T-helper 1 cell treated with Interleukin-12 subunit alpha and Interleukin-12 subunit beta and Interleukin-4 antibody, amounts not matched to agents 30 μg/mL and 1 μg/mL, for 36 hours (primary cell): ENCODE results near the gene NDOR1.

Source experiments
- H3K27ac Mint-ChIP-seq: one replicate; pipeline ENCODE4 v1.8.0; 2021; ENCODE audit warnings: mild to moderate bottlenecking, mixed read lengths
- H3K27me3 Mint-ChIP-seq: one replicate; pipeline ENCODE4 v1.8.0; 2021; ENCODE audit warnings: low read depth, mixed read lengths
- H3K36me3 Mint-ChIP-seq: one replicate; pipeline ENCODE4 v1.8.0; 2021; ENCODE audit warnings: low read depth, mixed read lengths
- H3K4me1 Mint-ChIP-seq: one replicate; pipeline ENCODE4 v1.8.0; 2021; ENCODE audit warnings: low read depth, mixed read lengths
- H3K4me3 Mint-ChIP-seq: one replicate; pipeline ENCODE4 v1.8.0; 2021; ENCODE audit warnings: mild to moderate bottlenecking, moderate library complexity, mixed read lengths
- H3K9me3 Mint-ChIP-seq: one replicate; pipeline ENCODE4 v1.8.0; 2021; ENCODE audit warnings: mixed read lengths

Gene NDOR1

DNA sequence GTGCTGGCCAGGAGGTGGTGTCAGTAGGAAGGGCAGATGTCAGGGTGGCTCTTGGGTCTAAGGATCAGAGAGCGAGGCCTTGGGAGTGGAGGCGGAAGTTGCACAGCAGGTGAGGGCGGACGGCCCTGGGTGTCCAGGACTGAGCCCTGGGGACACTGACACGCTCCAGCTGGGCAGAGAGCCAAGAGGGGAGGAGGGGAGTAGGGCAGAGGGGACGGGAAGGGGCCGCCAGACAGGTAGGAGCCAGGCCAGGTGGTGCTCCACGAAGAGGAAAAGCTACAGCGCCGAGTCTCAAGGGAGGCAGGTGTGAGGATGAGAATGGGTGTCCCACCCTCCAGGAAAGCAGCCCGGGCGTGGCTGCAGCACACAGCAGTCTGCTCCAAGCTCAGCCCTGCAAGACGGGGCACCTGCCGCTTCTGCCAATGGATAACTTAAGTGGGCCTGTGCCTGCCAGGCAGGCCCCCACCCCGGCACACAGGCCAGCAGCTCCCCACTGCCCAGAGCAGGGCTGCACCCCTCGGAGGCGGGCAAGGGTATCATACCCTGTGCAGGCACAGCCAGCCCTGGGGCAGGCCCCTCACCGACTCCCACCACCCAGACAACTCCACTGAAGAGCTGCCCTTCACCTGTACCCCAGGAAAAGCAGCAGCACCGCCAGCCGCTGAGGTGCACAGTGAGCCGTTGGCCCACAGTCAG, 9.8 kb upstream of the NDOR1 start:
- Mint-ChIP-seq H3K27ac (no peak overlapping the region), H3K27me3 (no peaks in the 10 kb centered on the region), H3K9me3 (no peaks in the 10 kb centered on the region), H3K36me3 (peaks cover 6% of the 10 kb centered on the region), H3K4me1 (peaks cover 2% of the 10 kb centered on the region), H3K4me3 (no peak overlapping the region)

DNA sequence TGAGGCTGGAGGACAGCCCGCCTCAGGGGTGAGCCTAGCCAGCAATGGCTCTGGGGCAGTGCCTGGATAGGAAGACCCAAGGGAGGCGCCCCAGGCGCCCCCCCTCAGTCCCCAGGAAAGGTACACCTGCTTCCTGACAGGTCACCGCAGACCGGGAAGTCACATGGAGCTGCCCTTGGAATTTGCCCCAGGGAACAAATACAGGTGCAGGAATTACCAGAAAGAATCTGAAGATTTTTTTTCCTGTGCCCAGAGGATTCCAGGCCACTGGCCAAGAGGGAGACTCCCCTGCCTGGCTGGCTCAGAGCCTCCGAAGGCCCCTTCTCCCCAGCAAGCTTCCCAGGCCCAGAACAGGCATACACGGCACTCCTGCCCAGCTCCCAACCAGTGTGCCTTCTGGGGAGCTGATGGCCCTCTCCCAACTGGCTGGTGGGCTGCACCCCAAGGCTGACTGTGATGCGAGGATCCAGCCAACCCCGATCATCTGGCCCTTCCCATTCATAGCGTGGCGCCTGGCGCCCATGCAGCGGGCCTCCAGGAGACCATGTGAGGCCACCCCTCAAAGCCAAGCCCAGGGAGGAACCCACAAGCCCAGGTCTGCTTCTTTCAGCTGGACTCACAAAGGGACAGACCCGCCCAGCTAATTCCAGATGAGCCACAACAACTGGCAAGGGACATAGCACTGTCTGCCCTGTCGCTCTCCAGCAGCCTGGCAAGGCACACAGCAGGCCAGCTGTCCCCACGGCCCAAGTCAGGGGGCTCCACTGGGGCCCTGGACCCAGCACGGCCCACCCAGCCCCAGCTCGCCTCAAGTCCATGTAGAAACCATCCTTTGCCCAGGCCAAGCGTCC, 7.2 kb upstream of the NDOR1 start:
- Mint-ChIP-seq H3K27ac (no peak overlapping the region), H3K4me1 (peaks cover 9% of the 10 kb centered on the region), H3K4me3 (peak overlapping the region; percentile 34), H3K36me3 (no peaks in the 10 kb centered on the region), H3K9me3 (no peaks in the 10 kb centered on the region), H3K27me3 (no peaks in the 10 kb centered on the region)

DNA sequence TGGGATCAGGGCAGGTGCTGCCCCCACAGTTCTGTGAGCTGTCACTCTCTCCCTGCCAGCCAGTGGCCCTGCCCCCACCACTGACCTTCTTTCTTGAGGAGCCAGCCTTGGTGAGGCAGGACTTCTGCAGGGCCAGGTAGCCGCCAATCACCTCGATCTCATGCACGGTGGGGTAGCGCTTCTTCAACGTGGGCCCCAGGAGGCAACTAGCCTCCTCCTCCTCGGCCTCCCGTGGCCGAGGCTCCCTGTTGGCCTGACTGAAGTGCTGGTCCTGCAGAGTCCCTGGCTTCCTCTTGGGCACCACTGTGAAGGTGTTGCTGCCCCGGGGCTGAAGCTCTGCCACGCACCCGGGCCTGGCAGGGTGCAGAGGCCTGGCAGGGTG, 6.6 kb upstream of the NDOR1 start:
- H3K4me1 Mint-ChIP-seq, result peaks cover 9% of the 10 kb centered on the region
- H3K36me3 Mint-ChIP-seq, result no peaks in the 10 kb centered on the region
- no peaks in the 10 kb centered on the region for H3K9me3 Mint-ChIP-seq
- H3K27ac Mint-ChIP-seq, result no peak overlapping the region
- no peaks in the 10 kb centered on the region for H3K27me3 Mint-ChIP-seq
- H3K4me3 Mint-ChIP-seq, result no peak overlapping the region

DNA sequence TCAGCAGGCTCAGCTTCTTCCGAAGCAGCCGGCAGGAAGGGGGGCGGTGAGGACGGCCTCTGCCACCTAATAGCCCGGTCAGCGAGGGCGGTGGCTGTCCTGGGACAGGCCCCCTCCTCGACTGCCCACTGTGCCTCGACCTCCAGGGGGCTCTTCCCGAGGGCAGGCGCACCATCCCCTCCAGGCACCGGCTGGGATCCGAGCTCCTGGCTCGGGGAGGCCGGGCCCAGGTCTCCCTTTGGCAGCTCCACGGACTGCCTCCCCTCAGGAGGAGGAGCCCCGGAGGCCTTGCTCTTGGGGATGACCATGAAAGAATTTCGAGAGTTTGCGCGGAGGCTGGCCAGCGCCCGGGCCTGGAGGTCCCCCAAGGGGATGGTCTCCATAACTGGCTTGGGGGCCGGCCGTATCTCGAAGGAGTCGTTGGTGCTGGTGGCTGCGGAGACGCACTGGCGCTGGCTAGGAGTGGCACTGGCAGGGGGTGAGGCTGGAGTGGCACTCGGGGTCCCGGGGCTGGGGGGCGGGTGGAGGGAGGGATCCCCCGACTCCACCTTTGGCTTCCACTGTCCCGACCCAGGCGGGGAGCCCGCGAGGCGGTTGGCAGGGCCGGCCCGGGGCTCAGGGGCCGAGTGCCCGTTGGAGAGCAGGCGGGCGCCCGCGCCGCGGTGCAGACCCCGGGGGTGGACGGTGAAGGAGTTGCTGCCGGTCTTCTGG, 5.9 kb upstream of the NDOR1 start:
- Mint-ChIP-seq H3K27me3 (no peaks in the 10 kb centered on the region), H3K4me3 (peak overlapping the region; percentile 79), H3K4me1 (peaks cover 14% of the 10 kb centered on the region), H3K9me3 (no peaks in the 10 kb centered on the region), H3K36me3 (no peaks in the 10 kb centered on the region), H3K27ac (peak overlapping the region; percentile 59)

DNA sequence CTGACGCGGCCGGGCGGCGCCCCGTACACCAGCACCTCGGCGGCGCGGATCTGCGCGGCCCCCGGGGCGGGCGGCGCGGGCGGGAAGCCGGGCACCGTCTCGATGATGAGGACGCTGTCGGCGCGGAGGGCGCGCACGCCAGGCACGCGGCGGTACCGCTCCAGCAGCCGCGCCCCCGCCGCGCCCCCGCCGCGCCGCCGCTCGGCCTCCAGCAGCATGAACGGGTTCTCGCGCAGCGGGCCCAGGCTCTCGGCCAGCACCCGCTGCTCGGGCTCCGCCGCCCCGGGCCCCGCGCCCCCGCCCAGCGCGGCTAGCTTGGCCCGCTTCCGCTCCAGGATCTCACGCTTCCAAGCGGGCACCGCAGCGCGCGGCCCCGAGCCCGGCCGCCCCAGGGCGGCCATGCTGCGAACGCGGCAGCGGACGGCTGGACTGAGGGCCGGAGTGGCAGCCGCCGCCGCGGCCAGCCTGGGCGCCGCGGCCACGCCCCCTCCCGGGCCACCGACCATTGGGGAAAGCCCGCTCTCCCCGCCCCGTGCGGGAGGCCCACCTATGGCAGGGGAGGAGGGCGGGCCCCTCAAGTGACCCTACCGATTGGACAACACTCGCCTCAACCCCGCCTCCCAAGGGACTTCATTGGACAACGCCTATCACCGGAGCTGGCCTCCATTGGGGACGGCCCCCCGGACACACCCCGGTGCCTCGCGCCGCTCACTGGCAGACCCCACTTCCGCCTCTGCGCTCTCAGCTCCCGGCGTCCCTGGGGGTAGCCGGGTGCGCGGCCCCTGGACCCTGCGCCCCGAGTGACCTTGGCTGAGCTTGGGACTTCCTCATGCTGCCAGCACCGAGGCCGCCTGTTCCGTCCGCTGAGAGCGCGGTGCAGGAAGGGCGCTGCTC, 4.9 kb upstream of the NDOR1 start, which contains the start of gene TPRN:
TSS of gene TPRN (minus strand) at position 431 of the 894 bp plus-strand sequence. CDS start at position 401, 30 bp downstream.
- Mint-ChIP-seq H3K27ac (peak within 1 kb of the TSS; percentile 70), H3K27me3 (no peaks in the 10 kb centered on the region), H3K4me1 (peaks cover 17% of the 10 kb centered on the region), H3K4me3 (peak within 1 kb of the TSS; percentile 79), H3K36me3 (no peaks in the 10 kb centered on the region), H3K9me3 (no peaks in the 10 kb centered on the region)

DNA sequence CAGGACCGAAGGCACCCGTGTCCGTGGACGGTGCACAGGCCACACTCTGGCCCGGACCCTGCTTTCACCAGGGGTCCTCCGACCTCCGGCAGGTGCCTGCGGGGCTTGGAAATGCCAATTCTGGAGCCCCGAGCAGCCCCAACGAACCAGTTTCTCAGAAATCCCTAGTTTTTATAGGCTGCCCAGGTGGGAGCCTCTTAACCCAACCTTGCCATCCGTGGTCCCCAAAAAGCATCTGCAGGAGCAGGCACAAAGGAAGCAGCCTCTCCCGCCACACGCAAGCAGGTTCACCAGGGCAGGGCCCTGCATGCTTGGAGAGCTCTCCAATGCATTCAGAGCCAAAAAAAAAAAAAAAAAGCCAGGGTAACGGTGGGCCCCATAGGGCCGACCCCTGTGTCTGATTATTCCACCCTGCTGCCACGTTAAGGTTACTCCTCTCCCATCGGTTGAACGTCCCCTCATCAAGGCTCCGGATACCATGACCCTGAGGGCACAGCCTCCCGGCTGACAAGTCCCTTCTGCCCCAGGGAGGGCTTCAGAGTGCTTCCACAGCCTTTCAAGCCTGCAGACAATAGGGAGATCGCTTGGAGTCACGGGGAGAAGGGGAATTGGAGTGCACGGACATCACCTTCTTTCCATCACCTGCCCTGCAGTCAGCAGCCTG, 4.2 kb upstream of the NDOR1 start:
- no peaks in the 10 kb centered on the region for H3K27me3 Mint-ChIP-seq
- peak overlapping the region; percentile 70 for H3K27ac Mint-ChIP-seq
- H3K4me3 Mint-ChIP-seq, result peak overlapping the region; percentile 79
- H3K36me3 Mint-ChIP-seq, result no peaks in the 10 kb centered on the region
- H3K9me3 Mint-ChIP-seq, result no peaks in the 10 kb centered on the region
- peaks cover 20% of the 10 kb centered on the region for H3K4me1 Mint-ChIP-seq

DNA sequence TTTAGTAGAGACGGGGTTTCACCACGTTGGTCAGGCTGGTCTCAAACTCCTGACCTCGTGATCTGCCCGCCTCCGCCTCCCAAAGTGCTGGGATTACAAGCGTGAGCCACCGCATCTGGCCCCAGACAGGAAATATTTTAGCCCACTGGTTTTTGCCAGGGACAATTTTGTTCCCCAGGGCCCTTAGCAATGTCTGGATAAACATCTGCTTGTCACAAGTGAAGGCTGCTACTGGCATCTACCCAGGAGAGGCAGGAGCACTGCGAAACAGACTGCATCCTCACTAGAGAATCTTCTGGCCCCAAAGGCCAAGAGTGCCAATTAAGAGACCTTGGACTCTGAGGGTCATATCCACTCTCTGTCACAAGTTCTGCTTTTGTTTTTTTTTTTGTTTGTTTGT, 2.5 kb upstream of the NDOR1 start:
- H3K4me1 Mint-ChIP-seq, result peaks cover 33% of the 10 kb centered on the region
- H3K36me3 Mint-ChIP-seq, result peaks cover 13% of the 10 kb centered on the region
- H3K4me3 Mint-ChIP-seq, result no peak overlapping the region
- H3K27me3 Mint-ChIP-seq, result no peaks in the 10 kb centered on the region
- no peak overlapping the region for H3K27ac Mint-ChIP-seq
- no peaks in the 10 kb centered on the region for H3K9me3 Mint-ChIP-seq

DNA sequence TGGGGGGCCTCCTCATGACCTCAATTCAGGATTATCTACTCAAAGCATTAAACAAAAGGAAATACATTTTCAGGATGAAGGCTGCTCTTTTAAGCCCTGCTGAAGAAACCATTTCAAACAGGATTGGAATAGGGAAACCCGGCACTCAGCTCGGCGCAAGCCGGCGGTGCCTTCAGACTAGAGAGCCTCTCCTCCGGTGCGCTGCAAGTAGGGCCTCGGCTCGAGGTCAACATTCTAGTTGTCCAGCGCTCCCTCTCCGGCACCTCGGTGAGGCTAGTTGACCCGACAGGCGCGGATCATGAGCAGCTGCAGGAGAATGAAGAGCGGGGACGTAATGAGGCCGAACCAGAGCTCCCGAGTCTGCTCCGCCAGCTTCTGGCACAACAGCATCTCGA, 772 bp upstream of the NDOR1 start:
- peaks cover 31% of the 10 kb centered on the region for H3K4me1 Mint-ChIP-seq
- H3K9me3 Mint-ChIP-seq, result no peaks in the 10 kb centered on the region
- H3K27me3 Mint-ChIP-seq, result no peaks in the 10 kb centered on the region
- peak overlapping the region; percentile 94 for H3K4me3 Mint-ChIP-seq
- H3K36me3 Mint-ChIP-seq, result peaks cover 20% of the 10 kb centered on the region
- peak overlapping the region; percentile 93 for H3K27ac Mint-ChIP-seq

DNA sequence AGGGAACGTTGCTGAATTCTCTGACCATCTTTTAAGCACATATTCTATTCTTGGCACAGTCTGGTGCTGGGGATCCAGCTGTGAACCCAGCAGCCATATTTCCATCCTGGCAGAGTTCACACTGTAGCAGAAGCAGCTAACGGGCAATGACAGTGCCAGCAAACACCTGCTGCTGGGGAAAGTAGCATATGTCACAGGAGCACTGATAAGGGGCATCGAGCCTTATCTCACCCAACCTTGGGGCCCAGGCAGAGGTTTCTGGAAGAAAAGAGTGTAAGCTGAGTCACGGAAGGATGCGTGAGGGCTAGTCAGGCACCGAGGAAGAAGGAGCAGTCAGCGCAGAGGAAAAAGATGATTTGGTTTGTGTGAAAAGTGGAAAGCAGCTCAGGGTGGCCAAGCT, 1.1 kb downstream of the NDOR1 start:
- H3K9me3 Mint-ChIP-seq, result no peaks in the 10 kb centered on the region
- H3K36me3 Mint-ChIP-seq, result peaks cover 20% of the 10 kb centered on the region
- peak overlapping the region; percentile 93 for H3K27ac Mint-ChIP-seq
- peaks cover 29% of the 10 kb centered on the region for H3K4me1 Mint-ChIP-seq
- H3K4me3 Mint-ChIP-seq, result peak overlapping the region; percentile 94
- no peaks in the 10 kb centered on the region for H3K27me3 Mint-ChIP-seq

DNA sequence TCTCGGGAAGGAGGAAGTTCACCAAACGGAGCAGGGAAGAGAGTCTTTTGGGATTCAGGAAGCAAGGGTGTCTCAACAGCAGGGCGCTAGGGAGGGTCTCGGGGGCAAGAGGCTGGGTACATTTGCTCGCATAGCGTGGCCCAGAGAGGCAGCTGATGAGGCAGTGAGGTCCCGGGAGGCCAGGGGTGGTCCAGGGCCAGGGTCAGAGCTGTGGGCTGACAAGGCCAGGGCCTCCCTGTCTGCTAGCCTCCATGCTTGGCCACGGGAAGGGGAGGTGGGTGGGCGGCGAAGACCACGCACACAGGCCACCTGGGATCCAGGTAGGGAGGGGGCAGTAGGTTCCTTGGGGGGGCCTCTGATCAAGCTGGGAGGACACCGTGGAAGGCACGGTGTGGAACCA, 6.0 kb downstream of the NDOR1 start:
- H3K36me3 Mint-ChIP-seq, result peaks cover 18% of the 10 kb centered on the region
- peaks cover 11% of the 10 kb centered on the region for H3K4me1 Mint-ChIP-seq
- H3K27me3 Mint-ChIP-seq, result no peaks in the 10 kb centered on the region
- no peak overlapping the region for H3K4me3 Mint-ChIP-seq
- no peak overlapping the region for H3K27ac Mint-ChIP-seq
- no peaks in the 10 kb centered on the region for H3K9me3 Mint-ChIP-seq

DNA sequence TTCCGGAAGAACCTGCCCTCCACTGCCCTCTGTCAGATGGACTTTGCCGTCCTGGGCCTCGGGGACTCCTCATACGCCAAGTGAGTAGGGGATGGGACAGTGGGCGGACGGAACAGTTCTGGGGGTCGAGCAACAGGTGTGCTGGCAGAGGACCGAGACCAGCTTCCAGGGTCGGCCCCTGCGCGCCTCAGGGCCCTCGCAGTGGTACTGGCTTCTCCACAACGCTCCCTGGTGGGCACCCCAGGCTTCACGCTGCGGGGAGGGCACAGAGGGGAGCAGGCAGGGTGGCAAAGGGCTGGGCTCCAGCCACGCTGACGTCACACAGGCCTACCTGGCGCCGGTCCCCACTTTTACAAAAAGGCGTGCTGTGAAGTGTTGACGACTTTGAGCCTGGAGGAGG, 7.0 kb downstream of the NDOR1 start:
- peaks cover 1% of the 10 kb centered on the region for H3K4me1 Mint-ChIP-seq
- no peaks in the 10 kb centered on the region for H3K9me3 Mint-ChIP-seq
- H3K27ac Mint-ChIP-seq, result no peak overlapping the region
- H3K4me3 Mint-ChIP-seq, result no peak overlapping the region
- no peaks in the 10 kb centered on the region for H3K27me3 Mint-ChIP-seq
- peaks cover 8% of the 10 kb centered on the region for H3K36me3 Mint-ChIP-seq

DNA sequence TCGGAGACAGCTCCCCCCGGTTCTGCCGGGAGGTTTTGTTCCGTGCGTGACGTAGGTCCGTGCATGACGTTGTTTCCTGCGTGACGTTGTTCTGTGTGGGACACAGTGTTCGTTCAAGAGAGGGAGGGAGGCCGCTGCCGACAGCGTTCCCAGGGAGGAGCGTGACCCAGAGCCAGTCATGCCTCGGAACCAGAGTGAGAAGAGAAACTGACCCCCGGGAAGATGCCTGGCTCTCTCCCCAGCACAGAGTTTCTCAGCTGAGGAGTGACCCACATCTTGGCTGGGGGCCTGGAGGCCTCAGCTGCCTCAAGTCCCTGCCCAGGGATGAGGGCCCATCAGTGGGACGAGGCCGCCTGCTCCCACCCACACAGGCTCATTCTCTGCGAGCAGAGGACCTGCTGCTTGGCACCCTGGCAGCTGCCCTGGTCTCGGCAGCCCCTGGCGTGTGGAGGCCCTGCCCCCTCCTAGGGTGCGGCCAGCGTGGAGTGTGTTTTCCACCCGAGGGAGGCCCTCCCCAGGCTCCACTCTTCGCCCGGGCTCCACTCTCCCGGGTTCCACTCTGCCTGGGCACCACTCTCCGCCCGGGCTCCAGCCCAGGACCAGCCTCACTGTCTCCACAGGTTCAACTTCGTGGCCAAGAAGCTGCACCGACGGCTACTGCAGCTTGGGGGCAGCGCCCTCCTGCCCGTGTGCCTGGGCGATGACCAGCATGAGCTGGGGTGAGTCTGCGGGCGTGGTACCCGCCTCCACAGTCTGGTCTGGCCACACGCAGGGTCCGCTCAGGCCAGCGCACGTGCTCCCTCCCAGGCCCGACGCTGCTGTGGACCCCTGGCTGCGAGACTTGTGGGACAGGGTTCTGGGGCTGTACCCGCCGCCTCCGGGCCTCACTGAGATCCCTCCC, 7.9 kb downstream of the NDOR1 start:
- H3K36me3 Mint-ChIP-seq, result peaks cover 6% of the 10 kb centered on the region
- H3K4me1 Mint-ChIP-seq, result no peaks in the 10 kb centered on the region
- no peak overlapping the region for H3K4me3 Mint-ChIP-seq
- no peaks in the 10 kb centered on the region for H3K27me3 Mint-ChIP-seq
- no peaks in the 10 kb centered on the region for H3K9me3 Mint-ChIP-seq
- H3K27ac Mint-ChIP-seq, result no peak overlapping the region

DNA sequence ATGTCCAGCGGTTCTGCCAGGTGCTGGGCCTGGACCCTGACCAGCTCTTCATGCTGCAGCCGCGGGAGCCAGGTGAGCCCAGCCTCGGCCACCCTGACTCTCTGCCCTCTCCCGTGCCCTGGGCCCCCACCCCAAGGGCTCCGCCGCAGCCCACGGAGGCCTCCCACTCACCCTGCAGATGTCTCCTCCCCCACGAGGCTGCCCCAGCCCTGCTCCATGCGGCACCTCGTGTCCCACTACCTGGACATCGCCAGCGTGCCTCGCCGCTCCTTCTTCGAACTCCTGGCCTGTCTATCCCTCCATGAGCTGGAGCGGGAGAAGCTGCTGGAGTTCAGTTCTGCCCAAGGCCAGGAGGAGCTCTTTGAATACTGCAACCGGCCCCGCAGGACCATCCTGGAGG, 9.1 kb downstream of the NDOR1 start:
- H3K27me3 Mint-ChIP-seq, result no peaks in the 10 kb centered on the region
- H3K36me3 Mint-ChIP-seq, result no peaks in the 10 kb centered on the region
- no peaks in the 10 kb centered on the region for H3K9me3 Mint-ChIP-seq
- no peak overlapping the region for H3K4me3 Mint-ChIP-seq
- no peak overlapping the region for H3K27ac Mint-ChIP-seq
- no peaks in the 10 kb centered on the region for H3K4me1 Mint-ChIP-seq
